HK-2 (cell line): ENCODE data around the gene USP30.

ENCODE experiments used
- DNase-seq: peaks from one replicate; pipeline ENCODE4 v3.0.0-alpha.2; 2018; ENCODE audit not compliant: unreplicated experiment

Gene USP30

GRCh38 chr12:109097435-109098182 is 45.2 kb downstream of the USP30 start, which contains the start of gene UNG:
Gene UNG, plus strand, starts transcription at chr12:109097597. Its CDS starts 83 bp downstream, at chr12:109097680.
- DNase-seq, result peak; percentile 97

GRCh38 chr12:109098183-109098604 is 45.8 kb downstream of the USP30 start:
- DNase-seq, result no peak

GRCh38 chr12:109098651-109099050 is 46.3 kb downstream of the USP30 start:
- DNase-seq, result no peak

GRCh38 chr12:109099431-109100020 is 47.1 kb downstream of the USP30 start:
- no peak for DNase-seq

GRCh38 chr12:109100741-109101140 is 48.4 kb downstream of the USP30 start:
- no peak for DNase-seq

GRCh38 chr12:109102491-109102890 is 50.1 kb downstream of the USP30 start:
- DNase-seq, result no peak

- no peak for DNase-seq
Measured at GRCh38 chr12:109105176-109105575, 52.8 kb downstream of the USP30 start.

- DNase-seq, result no peak
Measured at GRCh38 chr12:109109746-109110350, 57.5 kb downstream of the USP30 start.

GRCh38 chr12:109110988-109111495 is 58.7 kb downstream of the USP30 start:
- peak; percentile 74 for DNase-seq

GRCh38 chr12:109112720-109113465 is 60.5 kb downstream of the USP30 start:
- no peak for DNase-seq

GRCh38 chr12:109113661-109114321 is 61.4 kb downstream of the USP30 start:
- DNase-seq, result no peak

- no peak for DNase-seq
Measured at GRCh38 chr12:109114644-109115043, 62.3 kb downstream of the USP30 start.

GRCh38 chr12:109115404-109115757 is 63.0 kb downstream of the USP30 start:
- DNase-seq, result no peak

- DNase-seq, result no peak
Measured at GRCh38 chr12:109115758-109116610, 63.6 kb downstream of the USP30 start, which contains the start of gene ACACB. Gene ACACB, plus strand, starts transcription at chr12:109116587. Its CDS starts 22,819 bp downstream, at chr12:109139406.

- DNase-seq, result no peak
Measured at GRCh38 chr12:109116611-109116949, 64.2 kb downstream of the USP30 start.

- no peak for DNase-seq
Measured at GRCh38 chr12:109120095-109120494, 67.7 kb downstream of the USP30 start.

- DNase-seq, result no peak
Measured at GRCh38 chr12:109120557-109120956, 68.2 kb downstream of the USP30 start.

- no peak for DNase-seq
Measured at GRCh38 chr12:109121346-109121880, 69.0 kb downstream of the USP30 start.

- DNase-seq, result no peak
Measured at GRCh38 chr12:109124878-109125648, 72.7 kb downstream of the USP30 start.

GRCh38 chr12:109125791-109126190 is 73.4 kb downstream of the USP30 start:
- DNase-seq, result no peak
